Measurements from ENCODE around the gene TSBP1. TPM values are rescaled to one million over a fixed set of nuclear protein-coding genes. Genes with fewer than 3 reads are reported as not detected.
A peak's percentile ranks its signal among the peaks of the same experiment; 100 is the strongest.

TSBP1 gene
- total RNA-seq, 1 experiment from 2014 or later: not detected

GRCh38 chr6:32255199-32256153, 116.2 kb downstream of the TSBP1 start:
- no peaks in the 10 kb centered on the region for H3K27me3 ChIP-seq (ENCODE audit: insufficient read depth, low read length)
- H3K27ac ChIP-seq (ENCODE audit: insufficient read length, low read depth, low read length): peak overlapping the region; percentile 82
- Mint-ChIP-seq H3K27me3 (ENCODE audit: low read depth) (peaks cover 3% of the 10 kb centered on the region; the same call in 1 of the 2 replicates), H3K4me3 (peak overlapping the region; percentile 62 to 76), H3K4me1 (peaks cover 12 to 21% of the 10 kb centered on the region in 2 experiments), H3K9me3 (peaks cover 10 to 19% of the 10 kb centered on the region in 2 experiments; a peak in 4 of 5 replicates), H3K36me3 (ENCODE audit: insufficient read depth in 1 of 3, low read depth in 3 of 3) (peaks cover 0 to 17% (median 10%) of the 10 kb centered on the region in 3 experiments; a peak in 5 of 7 replicates), H3K27ac (peak overlapping the region; percentile 97 to 99 (median 99))
- no CpG with 5 or more reads among the region's 30 CpGs for WGBS (ENCODE audit: extremely low coverage, insufficient read length, low lambda C conversion rate)
- TF ChIP-seq CTCF (conservative IDR thresholded peaks at IDR 0.05): peak; percentile 92
- H2BK15ac ChIP-seq (ENCODE audit: low read depth, low read length): no peak overlapping the region
- no peaks in the 10 kb centered on the region for H3K9me3 ChIP-seq (ENCODE audit: control insufficient read depth, low read depth, low read length)
- peak overlapping the region; percentile 53 for H3K4me2 ChIP-seq (ENCODE audit: insufficient read depth, insufficient read length, low read length)
- H2AFZ ChIP-seq (ENCODE audit: low read length): peak overlapping the region; percentile 10
- H4K20me1 ChIP-seq (ENCODE audit: control insufficient read depth, insufficient read depth, insufficient read length): no peaks in the 10 kb centered on the region
- no peak overlapping the region for H2AK5ac ChIP-seq (ENCODE audit: insufficient read length, low read length)
- peak overlapping the region; percentile 24; the same call in 1 of the 2 replicates for H3K4ac ChIP-seq (ENCODE audit: low read depth, low read length)
- no peaks in the 10 kb centered on the region for H3K79me2 ChIP-seq (ENCODE audit: insufficient read depth, low read length)
- peak overlapping the region; percentile 98 for H2BK20ac ChIP-seq (ENCODE audit: low read depth, low read length, poor library complexity, severe bottlenecking)
- peak overlapping the region; percentile 96 for H3K18ac ChIP-seq (ENCODE audit: insufficient read length, low read depth, low read length)
- no peak overlapping the region for H3K23ac ChIP-seq (ENCODE audit: insufficient read length, low read depth, low read length)
- H2BK12ac ChIP-seq (ENCODE audit: insufficient read length, low read depth, low read length): peak overlapping the region; percentile 69
- H4K91ac ChIP-seq (ENCODE audit: insufficient read length, low read depth, low read length): peak overlapping the region; percentile 7
- no peaks in the 10 kb centered on the region for H3K23me2 ChIP-seq (ENCODE audit: insufficient read length, low read depth, low read length, poor library complexity, severe bottlenecking)
- H2BK5ac ChIP-seq (ENCODE audit: insufficient read length, low read length): peak overlapping the region; percentile 48
- H3K79me1 ChIP-seq (ENCODE audit: insufficient read depth, low read depth, low read length, poor library complexity, severe bottlenecking): no peaks in the 10 kb centered on the region
- peak; percentile 89 for DNase-seq
- H2BK120ac ChIP-seq (ENCODE audit: low read depth, low read length, poor library complexity, severe bottlenecking): peak overlapping the region; percentile 81
- no peak overlapping the region for H3K56ac ChIP-seq (ENCODE audit: insufficient read length, low read depth, low read length)
- H3K4me1 ChIP-seq (ENCODE audit: insufficient read depth, low read length): no peaks in the 10 kb centered on the region; the same call in 1 of the 2 replicates
- peak overlapping the region; percentile 93 for H4K5ac ChIP-seq (ENCODE audit: insufficient read length, low read depth, low read length)
- H3K14ac ChIP-seq (ENCODE audit: insufficient read depth, low read length): peak overlapping the region; percentile 81; the same call in 1 of the 2 replicates
- peak overlapping the region; percentile 78 for H4K8ac ChIP-seq (replicated peaks; ENCODE audit: insufficient read length, low read depth, low read length)
- H3T11ph ChIP-seq (ENCODE audit: low read length): peak overlapping the region; percentile 91
- peak overlapping the region; percentile 28 for H3K9ac ChIP-seq (ENCODE audit: extremely low read depth, insufficient read length, low read length)

All from H9 (cell line).